GM20431 (cell line): Measurements from ENCODE around the gene HCFC2.

Experiments
- in situ Hi-C: fragments of 300-500 bp; cut with MseI, MboI; formaldehyde crosslinking; loops from one replicate; pipeline ENCODE4 v1.15.0; 2020; ENCODE audit warnings: low sequenced_read_pairs; ENCODE audit not compliant: unreplicated experiment

The HCFC2 gene

GRCh38 chr12:104056419-104056972 is 7.8 kb upstream of the HCFC2 start:
- in situ Hi-C loops, result no loop called here

- in situ Hi-C loops, result no loop called here
Measured at GRCh38 chr12:104057771-104058197, 6.5 kb upstream of the HCFC2 start.

GRCh38 chr12:104058802-104059201 is 5.5 kb upstream of the HCFC2 start:
- in situ Hi-C loops, result no loop called here

GRCh38 chr12:104059963-104060362 is 4.4 kb upstream of the HCFC2 start:
- in situ Hi-C loops, result no loop called here

GRCh38 chr12:104060791-104061190 is 3.5 kb upstream of the HCFC2 start:
- in situ Hi-C loops, result no loop called here

GRCh38 chr12:104063712-104064030 is 660 bp upstream of the HCFC2 start:
- in situ Hi-C loops, result no loop called here

GRCh38 chr12:104064842-104065427 is 604 bp downstream of the HCFC2 start:
- in situ Hi-C loops, result no loop called here

GRCh38 chr12:104072099-104072498 is 7.8 kb downstream of the HCFC2 start:
- in situ Hi-C loops, result no loop called here

GRCh38 chr12:104073699-104074098 is 9.4 kb downstream of the HCFC2 start:
- in situ Hi-C loops, result no loop called here

- in situ Hi-C loops, result no loop called here
Measured at GRCh38 chr12:104079024-104079423, 14.7 kb downstream of the HCFC2 start.

- in situ Hi-C loops, result no loop called here
Measured at GRCh38 chr12:104080764-104081163, 16.4 kb downstream of the HCFC2 start.

GRCh38 chr12:104083769-104084475 is 19.6 kb downstream of the HCFC2 start:
- in situ Hi-C loops, result no loop called here

- in situ Hi-C loops, result no loop called here
Measured at GRCh38 chr12:104090685-104091084, 26.4 kb downstream of the HCFC2 start.

GRCh38 chr12:104091136-104091535 is 26.8 kb downstream of the HCFC2 start:
- in situ Hi-C loops, result no loop called here

GRCh38 chr12:104094284-104094683 is 30.0 kb downstream of the HCFC2 start:
- in situ Hi-C loops, result no loop called here

- in situ Hi-C loops, result no loop called here
Measured at GRCh38 chr12:104095289-104095688, 31.0 kb downstream of the HCFC2 start.

GRCh38 chr12:104097954-104098353 is 33.6 kb downstream of the HCFC2 start:
- in situ Hi-C loops, result no loop called here

GRCh38 chr12:104105461-104105860 is 41.1 kb downstream of the HCFC2 start:
- in situ Hi-C loops, result loop anchor here (25.0 kb wide), 1 partner anchor 218 kb away; no protein-coding TSS in a partner anchor

GRCh38 chr12:104106965-104107364 is 42.6 kb downstream of the HCFC2 start:
- in situ Hi-C loops, result loop anchor here (25.0 kb wide), 1 partner anchor 220 kb away; no protein-coding TSS in a partner anchor

- in situ Hi-C loops, result loop anchor here (25.0 kb wide), 1 partner anchor 222 kb away; no protein-coding TSS in a partner anchor
Measured at GRCh38 chr12:104108755-104109445, 44.6 kb downstream of the HCFC2 start.
